NT2/D1 (cell line): ENCODE data around the gene CYP2B6.
"Not testable (repeated sequence)": the region's sequence is repeated elsewhere in the genome, so short reads cannot be mapped to it uniquely, and the experiment has no call there.

ENCODE experiments used
- SUZ12 ChIP-seq: IDR thresholded peaks from 2 replicates; pipeline ENCODE4 v1.6.1; 2011; ENCODE audit not compliant: insufficient read length, insufficient read depth; ENCODE audit errors: extremely low read depth
- YY1 ChIP-seq: IDR thresholded peaks from 2 replicates; pipeline ENCODE4 v1.6.1; 2011; ENCODE audit not compliant: insufficient read length, insufficient read depth
- ZNF274 ChIP-seq: IDR thresholded peaks from 2 replicates; pipeline ENCODE4 v1.6.1; 2011; ENCODE audit warnings: mild to moderate bottlenecking, low read depth, low read length

DNA sequence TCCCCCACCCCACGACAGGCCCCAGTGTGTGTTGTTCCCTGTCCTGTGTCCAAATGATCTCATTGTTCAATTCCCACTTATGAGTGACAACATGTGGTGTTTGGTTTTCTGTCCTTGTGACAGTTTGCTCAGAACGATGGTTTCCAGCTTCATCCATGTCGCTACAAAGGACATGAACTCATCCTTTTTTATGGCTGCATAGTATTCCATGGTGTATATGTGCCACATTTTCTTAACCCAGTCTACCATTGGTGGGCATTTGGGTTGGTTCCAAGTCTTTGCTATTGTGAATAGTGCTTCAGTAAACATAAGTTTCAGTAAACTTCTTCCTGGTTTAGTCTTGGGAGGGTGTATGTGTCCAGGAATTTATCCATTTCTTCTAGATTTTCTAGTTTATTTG lies 26.7 kb upstream of the CYP2B6 start:
- not testable (repeated sequence) for TF ChIP-seq YY1, ZNF274, SUZ12
